Stimulated activated CD8-positive, alpha-beta memory T cell treated with anti-CD3 and anti-CD28 coated beads, Interleukin-4, amount 100 ng/mL, for 1 hour (primary cell): ENCODE data around the gene FAM120AOS.

Experiments used
- DNase-seq, 2 donors: peaks; one replicate each; pipeline ENCODE4 v3.0.0-alpha.2; 2020; ENCODE audit warnings: low read depth in 2 of 2, low spot score in 1 of 2

FAM120AOS gene

DNA sequence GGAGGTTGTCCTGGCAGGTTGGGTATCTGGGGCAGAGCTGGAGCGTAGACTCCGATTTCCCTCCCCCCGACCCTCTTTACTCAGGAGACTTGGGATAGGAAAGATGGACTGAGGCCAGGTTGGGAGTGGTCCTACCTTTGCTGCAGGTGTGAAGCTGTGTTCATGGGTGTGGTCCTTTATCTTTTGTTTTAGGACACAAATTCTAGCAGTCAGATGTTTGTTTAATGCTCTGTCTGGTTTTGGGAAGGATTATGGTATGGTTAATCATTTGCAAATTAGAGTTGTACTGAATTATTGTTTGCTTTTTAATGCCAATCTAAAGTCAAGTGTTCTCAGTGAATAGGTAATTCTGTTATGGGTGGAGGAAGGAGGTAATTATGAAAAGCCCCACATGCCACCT lies 14.1 kb upstream of the FAM120AOS start:
- no peak for DNase-seq

DNA sequence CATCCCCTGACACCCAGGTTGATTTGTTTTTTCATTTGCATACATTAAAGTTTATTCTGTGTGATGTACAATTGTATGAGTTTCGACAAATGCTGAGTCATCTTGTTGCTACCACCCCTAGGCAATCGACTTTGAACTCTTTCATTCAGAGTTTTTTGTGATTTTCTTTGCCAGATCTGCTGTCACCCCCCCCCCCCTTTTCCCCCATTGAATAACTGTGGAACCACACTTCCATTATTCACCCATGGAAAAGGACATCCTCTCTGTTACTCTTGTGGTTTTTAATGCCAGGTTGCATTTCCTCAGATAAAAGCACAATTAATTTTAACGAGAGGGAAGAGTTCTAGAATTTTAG lies 13.7 kb upstream of the FAM120AOS start:
- DNase-seq: no peak

DNA sequence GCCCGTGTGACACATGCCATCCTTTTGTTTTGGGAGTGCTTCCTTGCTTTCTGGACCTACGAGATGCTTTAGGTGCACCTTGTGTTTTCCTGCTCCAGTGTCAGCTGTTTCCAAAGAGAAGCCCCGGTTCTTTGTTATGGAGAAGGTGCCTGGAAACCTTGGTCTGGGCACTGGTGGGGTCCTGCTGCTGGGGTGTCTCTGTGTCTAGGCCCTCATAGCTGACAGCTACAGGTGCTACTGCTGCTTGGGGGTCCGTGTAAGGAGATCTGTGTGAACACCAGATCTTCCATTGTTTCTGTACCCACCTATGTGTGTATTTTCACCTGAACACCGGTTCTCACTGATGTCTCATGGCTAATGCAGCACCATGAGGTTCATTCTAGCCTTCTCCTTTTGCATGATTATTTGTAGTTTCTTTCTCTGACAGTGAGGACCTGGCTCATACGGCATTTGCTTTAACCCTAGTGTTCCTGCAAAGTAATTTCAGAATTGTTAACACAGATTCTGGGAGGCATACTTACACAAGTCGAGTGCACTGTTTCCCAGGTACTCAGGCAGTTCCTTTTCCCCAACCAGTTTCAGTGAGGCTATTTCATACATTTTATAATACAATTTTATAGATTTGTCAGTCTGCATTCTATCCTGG lies 13.2 kb upstream of the FAM120AOS start:
- no peak for DNase-seq

DNA sequence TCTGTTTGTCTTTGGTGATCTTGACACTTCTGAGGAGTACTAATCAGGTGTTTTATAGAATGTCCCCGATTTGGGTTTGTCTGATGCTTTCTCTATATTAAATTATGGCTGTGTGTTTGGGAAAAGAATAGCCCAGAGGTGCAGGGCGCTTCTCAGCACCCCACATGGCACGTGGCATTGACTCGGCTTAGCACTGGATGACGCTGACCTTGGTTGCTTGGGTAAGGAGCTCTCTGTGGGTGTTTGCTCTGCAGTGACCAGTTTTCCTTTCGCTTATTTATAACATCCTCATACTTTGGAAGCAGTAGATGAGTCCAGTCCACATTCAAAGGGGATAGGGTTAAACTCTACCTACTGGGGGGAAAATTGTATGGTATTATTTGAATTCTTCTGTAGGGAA lies 12.5 kb upstream of the FAM120AOS start:
- DNase-seq: no peak

DNA sequence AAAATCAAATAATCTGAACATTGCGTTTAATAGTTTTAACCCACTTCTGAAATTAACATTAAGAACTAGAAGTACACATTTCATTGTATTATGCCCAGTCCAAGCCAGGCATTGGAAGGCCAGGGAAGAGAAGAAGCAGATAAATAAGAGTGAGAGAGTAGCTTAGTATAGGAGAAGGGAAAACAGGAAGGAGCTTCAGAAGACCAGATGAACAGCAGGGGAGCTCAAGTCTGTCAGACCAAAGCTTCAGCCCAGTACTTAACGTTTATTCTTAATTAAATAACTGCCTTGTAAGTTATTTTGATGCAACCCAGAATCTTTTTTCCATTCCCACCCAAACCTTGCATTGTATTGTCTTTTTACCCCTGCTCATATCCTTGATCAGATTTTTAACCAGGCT lies 11.5 kb upstream of the FAM120AOS start:
- no peak for DNase-seq

DNA sequence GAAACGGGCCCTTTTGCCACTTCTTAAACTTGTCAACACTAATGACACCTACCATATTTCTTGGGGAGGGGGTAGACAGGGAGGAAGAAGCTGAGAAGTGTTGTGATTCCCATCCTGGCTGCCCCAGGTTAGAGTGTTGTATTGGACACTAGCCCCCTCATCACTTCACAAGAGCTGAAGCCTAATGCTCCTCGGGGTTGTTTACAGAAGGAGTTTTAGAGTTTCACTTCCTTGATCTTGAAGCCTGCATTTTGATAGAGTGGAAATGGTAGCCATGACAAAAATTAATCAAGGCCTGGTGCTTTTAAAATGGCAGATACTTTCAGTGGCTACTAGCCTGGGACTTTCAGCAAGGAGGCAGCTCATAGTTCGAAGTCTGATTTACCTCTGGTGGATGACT lies 11.0 kb upstream of the FAM120AOS start:
- no peak for DNase-seq

DNA sequence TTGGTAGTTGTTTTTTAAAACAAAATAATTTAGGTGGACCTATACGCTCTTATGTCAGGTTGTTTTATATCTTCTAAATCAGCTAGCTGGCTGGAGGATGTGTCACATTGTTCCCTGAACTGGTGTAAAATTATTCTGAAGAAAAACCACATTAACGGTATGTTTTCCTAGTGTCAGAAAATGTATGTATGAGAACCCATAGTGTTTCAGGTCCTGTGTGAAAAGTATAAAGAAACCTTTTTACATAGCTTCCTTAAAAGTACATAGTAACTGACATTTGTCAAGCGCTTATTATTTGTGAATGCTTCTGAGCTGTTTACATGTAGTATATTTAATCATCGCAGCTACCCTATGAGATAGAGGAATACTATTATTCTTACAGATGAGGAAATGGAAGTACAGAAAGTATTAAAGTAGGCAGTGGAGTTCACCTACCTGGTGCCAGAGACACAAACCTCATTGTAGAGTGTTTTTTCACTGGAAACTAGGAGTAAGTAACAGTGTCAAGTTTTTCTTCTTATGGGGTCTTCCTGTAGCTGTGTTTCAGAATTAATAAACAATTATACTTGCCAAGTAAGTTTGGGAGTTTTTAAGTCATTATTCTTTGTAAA lies 10.4 kb upstream of the FAM120AOS start:
- DNase-seq: no peak

DNA sequence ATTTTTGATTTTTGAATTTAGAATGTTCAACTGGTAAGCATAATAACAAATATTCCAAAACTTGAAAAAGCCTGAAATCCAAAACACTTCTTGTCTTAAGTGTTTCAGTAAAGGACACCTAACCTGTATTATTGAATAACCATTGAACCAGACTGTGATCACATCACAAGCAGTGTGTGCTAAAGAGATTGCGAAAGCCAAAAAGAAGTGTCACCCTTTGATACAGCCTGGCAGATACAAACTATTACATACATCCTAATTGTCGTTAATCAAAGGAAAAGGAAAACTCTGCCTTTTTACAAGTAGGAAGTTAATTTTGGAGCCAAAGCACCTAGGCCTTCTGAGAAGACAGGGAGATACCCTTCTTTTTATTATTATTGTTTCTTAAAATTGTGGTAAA lies 8.4 kb upstream of the FAM120AOS start:
- DNase-seq: no peak

DNA sequence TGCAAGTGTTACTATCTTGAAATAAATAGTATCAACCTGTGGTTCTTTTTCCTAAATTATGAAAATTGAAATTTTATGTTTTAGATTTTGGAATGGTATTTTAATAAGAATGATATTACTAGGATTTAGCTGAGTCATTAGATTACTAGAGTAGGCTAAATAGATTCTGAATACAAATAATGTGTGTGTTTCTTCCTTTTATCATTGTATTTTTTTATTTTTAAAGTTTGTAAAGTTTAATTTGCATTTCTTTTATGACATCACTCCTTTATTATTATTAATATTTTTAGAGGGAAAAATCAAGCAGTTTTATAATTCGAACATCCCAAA lies 8.0 kb upstream of the FAM120AOS start:
- DNase-seq: no peak

DNA sequence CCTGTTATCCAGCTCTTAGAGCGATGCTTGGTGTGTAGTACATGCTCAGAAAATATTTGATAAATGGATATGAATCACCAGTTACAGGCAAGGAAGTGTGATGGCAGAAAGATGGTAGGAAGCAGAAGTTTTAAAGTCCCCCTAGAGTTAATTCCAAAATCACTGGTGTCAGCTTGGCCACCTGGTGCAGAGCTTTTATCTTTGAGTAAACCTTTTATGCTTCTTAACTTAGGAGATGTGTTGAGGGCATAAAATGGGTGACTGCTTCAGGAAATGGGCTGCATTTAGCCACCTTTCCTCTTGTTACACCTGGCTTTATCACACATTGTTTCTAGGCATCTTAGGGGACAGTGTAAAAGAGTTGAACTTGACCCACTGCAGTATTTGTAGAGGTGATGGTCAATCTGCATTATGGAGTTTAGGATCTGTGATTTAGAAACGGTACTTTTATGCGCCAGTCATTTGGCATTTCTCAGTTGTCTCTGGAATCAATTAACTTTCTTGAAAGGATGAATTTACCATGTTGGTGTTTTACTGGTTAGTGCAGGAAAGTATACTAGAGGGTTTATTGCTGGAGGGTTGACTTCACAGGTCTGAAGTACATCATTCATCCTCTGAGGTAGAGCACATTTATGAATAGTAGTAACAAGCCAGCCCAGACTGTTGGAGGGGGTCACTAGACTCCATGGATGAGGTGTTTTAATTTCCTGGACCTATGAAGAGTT lies 7.5 kb upstream of the FAM120AOS start:
- DNase-seq: no peak

DNA sequence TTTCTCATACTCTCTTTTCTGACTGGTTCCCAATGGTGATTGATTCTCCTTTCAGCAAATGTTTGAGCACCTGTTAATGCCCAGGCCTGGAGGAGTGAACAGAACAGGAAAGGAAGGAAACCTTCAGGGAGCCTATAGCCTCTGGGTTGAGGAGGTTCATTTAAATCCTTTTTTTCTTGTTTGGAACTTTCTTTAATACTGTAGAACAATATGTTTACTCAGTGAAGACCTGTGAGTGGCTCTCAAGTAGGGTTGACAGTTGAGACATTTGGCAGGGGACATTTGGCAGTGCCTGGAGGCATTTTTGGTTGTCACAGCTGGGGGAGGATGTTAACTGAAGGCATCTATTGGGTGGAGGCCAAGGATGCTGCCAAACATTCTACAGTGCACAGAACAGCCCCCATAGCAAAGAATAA lies 6.1 kb upstream of the FAM120AOS start:
- no peak for DNase-seq

DNA sequence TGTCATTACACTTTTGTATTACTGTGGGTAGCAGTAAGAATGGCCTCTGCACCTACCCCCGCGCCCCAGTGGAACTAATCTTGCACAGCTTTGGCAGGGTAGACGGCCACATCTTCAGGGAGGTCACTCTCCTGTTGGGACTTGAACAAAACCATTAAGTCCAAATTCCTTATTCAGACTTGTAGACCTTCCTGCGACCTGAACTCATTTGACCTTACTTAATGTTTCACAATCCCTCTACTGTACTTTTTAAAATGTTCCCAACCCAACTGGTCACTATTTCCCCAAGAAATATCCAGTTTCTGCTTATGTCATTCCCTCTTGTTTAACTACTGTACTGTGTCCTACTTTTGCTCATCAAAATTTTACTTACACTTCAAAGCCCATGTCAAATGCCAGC lies 5.3 kb upstream of the FAM120AOS start:
- DNase-seq: no peak

DNA sequence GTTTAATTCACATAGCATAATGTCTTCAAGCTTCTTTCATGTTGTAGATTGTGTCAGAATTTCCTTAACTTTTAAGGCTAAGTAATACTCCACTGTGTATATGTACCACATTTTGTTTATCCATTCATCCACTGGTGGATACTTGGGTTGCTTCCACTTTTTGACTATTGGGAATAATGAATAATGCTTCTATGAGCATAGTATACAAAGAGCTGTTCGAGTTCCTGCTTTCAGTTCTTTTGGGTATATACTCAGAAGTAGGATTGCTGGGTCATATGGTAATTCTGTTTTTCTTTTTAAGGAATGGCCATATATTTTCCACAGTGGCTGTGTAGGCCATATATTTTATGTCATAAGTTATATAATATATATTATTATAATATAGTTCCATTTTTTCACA lies 3.6 kb upstream of the FAM120AOS start:
- DNase-seq: no peak

DNA sequence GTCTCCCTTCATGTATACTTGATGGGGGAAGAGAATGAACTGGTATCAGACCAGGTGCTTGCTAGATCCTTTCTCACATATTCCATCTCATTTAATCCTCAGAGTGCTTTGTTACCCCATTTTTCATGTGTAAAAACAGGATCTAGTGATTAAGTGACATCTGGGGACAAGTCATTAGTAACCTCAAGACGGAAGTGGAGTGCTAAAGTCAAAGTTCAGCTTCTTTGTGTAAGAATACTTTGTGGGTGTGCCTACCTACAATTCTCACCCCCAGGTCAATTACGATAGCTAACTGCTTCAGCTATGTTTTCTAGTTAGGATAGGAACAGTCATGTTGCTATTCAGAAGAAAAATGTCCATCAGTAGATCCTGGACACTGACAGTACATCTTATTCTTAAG lies 3.1 kb upstream of the FAM120AOS start:
- DNase-seq: no peak

DNA sequence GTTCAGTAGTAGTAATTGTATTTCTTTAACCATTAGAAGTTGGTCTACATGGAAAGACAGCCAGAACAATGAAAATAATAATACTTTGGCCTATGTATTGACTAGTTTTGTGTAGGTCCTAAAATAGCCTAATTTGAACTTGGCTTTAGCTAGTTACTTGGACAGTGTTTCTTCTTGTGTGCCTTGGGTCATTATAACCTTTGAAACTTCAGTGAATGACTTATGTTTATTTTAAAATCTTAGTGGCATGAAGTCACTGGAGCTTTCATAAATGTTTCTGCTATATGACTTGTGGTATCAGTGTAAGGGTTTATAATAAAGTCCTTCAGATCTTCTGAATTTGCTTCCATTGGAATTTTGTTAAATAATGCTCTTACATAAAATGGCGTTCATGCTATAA lies 2.6 kb upstream of the FAM120AOS start:
- no peak for DNase-seq

DNA sequence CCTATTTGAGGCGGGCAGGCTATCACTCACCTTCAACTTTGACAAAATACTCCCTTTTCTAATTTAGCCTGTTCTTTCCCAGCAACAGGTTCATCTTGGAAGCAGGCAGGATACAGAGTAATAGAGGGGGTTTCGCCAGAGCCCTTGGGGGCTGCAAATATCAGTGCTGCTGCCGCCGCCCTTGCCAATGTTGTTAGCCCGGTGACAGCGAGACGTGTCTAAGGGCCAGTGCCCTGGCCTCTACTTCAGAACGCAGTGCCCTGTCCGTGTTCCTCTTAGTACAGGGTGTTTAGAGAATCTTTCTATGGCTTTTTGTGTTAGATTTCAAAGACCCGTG lies 703 bp downstream of the FAM120AOS start:
- DNase-seq: peak in 1 of 2 donors; percentile 5

DNA sequence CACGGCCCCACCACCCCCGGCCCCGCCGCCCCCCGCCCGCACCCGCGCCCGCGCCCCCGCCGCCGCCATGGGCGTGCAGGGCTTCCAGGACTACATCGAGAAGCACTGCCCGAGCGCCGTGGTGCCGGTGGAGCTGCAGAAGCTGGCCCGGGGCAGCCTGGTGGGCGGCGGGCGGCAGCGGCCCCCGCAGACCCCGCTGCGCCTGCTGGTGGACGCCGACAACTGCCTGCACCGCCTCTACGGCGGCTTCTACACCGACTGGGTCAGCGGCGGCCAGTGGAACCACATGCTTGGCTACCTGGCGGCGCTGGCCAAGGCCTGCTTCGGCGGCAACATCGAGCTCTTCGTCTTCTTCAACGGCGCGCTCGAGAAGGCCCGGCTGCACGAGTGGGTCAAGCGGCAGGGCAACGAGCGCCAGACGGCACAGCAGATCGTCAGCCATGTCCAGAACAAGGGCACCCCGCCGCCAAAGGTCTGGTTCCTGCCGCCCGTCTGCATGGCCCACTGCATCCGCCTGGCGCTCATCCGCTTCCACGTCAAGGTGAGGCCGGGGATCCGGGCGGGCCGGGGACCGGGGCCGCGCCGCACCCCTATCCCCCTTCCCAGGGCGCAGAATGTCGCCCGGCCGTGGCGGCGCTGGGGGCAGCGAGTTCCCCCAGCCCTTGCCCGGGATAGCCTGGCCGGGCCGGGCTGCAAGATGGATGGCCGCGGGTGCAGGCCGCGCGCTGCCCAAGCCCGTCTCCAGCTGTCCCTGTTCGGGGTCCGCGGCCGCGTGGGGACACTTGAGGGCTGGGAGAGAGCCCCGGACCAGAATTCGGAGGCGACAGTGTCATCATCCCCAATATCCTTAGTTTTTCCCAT lies 1.3 kb downstream of the FAM120AOS start:
- peak; percentile 14 to 15 for DNase-seq

DNA sequence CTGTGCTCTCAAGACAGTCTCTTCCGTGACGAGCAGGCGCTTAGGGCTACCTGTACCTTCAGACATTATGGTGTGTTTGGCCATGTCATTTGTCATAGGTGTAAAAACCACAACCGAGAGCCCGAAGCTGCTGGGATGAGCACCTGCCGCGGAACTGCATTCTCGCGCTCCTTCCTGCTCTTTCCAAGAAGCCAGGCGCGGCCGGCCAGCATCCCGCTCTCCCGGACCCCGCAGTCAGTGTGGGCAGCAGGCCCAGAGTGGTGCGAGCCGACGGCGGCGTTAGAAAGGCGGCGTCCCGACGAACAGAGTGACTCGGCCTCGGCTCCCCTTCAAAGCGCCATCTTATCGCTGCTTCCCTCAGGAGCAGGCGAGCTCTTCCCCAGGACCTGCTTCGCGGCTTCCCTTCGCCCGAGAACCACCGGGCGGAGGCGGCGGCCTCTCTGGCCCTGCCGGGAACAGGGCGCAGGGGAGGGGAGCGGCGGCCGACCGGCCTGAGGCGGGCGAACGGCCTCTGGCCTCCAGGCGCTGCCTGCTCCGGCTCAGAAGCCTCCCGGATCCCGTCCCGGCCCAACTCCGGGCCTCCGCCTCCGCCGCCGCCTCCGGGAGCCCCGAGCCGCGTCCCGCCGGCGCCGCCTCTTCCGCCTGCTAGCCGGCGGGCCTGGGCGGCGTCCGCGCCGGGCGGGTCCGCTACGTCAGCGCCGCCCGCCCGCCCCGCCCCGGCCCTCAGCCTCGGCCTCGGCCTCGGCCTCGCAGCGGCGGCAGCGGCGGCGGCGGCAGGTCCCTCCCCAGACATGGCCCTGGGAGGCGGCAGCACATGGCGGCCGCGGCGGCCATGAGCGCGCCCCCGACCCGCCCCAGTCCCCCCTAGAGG lies 2.2 kb downstream of the FAM120AOS start, which contains the start of gene FAM120A:
Gene FAM120A, plus strand, starts transcription at position 741 of the 871 bp plus-strand sequence. CDS start 231 bp downstream, outside the sequence.
- DNase-seq: peak; percentile 32 to 55

DNA sequence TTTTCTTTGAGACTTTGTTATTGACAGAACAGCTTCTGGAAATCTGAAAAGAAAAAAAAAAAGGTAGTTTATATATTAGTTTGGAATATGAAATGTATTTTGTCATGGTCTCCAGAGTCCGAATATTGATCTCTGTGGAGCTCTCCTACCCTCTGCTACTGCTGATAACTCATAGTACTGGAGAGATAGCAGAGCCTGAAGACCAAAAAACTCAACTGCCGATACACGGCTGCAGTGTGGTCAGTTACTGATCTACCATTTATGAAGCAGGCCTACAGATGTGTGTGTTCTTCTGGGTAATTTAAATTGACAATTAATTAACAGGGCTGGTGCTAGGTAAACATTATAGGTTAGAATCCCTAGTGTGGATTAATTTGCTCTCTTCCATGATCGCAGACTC lies 5.7 kb downstream of the FAM120AOS start:
- no peak for DNase-seq

DNA sequence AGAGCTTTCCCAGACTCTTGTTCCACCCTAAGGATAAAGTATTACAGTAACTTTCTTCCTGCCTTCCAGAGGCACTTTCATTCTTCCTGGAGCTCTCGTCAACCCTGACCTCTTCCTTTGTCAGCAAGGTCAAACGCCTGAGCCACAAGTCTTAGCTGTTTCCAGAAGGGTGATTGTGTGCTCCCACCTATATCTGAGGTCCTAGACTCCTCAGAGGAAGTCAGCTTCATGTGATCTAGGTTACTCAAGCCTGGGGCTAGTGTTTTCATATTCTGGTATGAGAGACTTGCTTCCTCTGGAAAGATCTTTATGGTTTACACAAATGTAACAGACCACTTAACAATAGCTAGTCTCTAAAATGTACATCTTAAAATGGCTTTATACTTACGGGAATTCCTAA lies 7.3 kb downstream of the FAM120AOS start:
- DNase-seq: no peak
